NCI-H524 (cell line): ENCODE results near the gene SLC9A7.

Source experiments
- DNase-seq, 2 experiments: peaks; one replicate each; lab custom pipeline; 2025; lab: John Stamatoyannopoulos, UW

The SLC9A7 gene

DNA sequence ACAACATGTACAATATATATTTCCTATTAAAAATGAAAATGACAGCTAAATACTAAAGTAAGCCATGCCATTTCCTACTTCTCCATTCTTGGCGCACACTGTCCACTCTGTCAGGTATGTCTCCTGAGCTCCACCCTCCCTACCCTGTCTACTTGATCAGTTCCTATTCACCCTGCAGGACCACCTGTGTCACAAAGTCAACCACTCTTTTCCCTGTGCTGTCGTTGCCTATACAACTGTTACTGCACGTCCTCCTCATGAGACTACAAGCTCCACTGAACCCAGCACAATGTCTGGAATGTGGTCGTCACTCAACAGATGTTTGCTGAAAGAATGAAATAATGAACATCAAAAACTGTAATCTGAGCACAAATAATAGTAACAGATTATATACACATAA, 54.9 kb downstream of the SLC9A7 start:
- DNase-seq: no peak

DNA sequence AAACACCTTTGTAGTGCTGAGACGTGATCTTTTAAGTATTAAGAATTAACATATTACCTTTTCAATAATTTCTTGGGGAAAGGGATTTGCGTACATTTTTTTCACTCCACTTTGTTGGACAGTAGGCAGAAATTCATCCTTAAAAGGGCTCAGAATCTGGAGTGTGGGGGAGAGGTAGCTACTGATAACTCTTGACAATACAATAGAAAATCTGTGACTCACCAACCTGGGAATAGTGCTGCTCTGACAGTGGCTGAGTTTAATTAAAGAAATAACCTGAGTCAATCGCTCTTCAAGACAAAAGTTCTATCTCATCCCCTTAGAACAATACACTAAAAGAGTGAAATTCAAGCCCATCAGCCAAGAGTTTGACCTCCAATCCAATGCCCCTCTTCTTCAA, 60.2 kb downstream of the SLC9A7 start:
- DNase-seq: no peak

DNA sequence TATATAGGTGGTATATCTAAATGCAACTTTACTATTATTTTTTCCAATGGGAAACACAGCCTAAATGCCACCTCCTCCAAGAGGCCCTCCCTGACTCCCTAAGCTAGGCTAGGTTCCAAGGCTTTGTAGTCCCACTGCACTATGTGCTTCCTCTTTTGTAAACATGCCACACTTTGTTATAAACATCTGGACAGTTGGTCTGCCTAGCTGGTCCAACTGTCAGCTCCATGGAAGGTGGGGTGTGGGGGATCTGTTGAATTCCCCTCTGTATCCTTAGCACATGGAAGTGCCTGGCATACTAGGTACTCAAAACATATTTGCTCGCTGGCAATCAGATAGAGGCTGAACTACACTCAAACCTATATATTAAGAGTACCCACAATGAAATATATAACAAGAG, 63.4 kb downstream of the SLC9A7 start:
- DNase-seq: no peak

DNA sequence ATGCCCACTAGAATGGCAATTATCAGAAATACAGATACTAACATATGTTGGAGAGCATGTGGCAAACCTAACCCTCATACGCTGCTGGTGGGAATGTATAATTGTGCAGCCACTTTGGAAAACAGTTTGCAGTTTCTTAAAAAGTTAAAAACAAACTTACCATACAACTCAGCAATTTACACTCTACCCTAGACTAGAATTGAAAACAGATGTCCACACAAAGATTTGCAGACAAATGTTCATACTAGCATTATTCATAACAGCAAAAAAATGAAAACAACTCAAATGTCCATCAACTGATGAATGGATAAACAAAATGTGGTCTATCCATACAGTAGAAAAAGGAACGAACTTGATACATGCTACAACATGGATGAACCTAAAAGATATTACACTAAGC, 64.4 kb downstream of the SLC9A7 start:
- no peak for DNase-seq

DNA sequence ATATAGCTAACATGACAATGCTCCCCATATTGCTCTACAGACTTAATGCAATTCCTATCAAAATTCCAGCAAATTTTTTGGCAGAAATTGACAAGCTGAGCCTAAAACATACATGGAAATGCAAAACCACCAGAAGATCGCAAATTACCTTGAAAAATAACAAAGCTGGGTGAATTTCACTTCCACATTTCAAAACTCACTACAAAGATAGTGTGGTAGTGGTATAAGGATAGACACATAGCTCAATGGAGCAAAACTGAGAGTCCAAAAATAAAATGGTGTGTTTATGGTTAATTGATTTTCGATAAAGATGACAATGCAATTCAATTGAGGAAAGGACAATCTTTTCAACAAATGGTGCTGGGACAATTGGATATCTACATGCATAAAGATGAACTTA, 65.8 kb downstream of the SLC9A7 start:
- no peak for DNase-seq

DNA sequence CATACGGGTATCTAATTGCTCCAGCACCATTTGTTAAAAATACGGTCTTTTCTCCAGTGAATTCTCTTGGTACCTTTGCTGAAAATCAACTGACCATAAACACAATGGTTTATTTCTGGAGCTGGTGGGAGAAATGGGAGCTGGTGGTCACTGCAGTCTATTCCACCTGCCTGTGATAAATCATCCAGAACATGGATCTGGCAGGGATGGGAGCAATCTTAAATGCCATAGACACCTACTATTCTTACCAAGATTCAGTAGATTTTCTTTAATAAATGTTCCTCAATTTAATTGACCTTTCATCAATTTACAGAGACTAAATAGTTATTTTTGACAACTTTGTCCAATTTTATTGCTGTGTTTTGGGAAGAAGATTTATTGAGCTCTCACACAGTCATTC, 68.1 kb downstream of the SLC9A7 start:
- DNase-seq: no peak

DNA sequence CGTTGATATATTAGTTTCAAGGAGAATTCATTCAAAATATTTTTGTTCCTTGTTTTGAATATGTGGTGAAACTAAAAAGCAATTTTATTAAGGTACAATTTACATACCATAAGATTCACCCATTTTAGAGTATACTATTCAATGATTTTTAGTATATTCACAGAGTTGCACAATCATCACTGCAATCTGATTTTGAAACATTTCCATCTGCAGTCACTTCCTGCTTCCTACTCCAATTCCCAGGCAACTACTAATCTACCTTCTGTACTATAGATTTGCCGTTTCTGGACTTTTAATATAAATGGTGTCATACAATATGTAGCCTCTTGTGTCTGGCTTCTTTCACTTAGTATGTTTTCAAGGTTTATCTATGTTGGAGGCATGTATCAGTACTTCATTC, 71.3 kb downstream of the SLC9A7 start:
- DNase-seq: no peak

DNA sequence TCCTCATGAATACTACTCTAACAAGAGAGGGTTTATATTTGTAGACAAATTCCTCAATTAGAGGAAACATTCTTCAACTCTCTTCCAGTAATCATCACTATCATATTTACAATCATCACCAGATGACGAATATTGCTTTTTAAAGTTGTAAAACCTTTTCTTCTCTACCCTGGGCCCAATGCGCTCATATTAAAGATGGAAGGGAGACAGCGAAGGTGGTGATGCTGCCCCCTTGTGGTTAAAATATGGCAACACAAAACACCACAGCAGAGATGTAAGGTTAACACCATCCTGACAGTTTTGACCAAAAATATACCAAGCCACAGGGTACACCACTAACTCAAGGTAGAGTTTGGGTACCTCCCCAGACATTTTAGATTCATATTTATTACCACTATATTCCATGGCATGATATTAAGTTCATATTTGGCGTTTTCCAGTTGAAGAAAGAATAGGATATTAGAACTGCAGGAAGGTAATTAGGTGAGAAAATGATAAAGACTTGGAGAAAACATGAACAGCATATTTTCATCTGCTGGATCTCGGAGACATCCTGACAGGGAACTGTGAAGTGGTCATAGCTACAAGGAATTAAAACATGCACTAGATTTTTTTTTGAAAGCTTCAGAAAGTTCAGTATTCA, 72.8 kb downstream of the SLC9A7 start:
- DNase-seq: peak in 1 of 2 experiments; percentile 12

DNA sequence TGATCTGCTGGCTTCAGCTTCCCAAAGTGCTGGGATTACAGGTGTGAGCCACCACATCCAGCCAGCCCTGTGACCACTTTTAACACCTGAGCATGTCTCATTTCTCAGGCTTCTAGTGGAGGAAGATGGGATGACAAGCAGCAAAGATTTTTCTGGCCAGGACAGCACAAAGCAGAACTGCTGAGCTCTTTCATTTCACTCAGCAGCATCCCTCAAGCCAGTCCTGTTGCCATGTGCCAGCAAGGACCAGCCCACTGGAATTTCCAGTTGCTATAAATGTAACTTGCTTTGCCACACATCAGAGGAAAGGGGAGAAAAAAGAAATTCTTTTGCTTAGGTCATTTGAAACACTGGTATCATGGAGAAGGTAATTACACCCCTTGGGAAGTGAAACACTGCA, 75.9 kb downstream of the SLC9A7 start:
- DNase-seq: peak in 1 of 2 experiments; percentile 6

DNA sequence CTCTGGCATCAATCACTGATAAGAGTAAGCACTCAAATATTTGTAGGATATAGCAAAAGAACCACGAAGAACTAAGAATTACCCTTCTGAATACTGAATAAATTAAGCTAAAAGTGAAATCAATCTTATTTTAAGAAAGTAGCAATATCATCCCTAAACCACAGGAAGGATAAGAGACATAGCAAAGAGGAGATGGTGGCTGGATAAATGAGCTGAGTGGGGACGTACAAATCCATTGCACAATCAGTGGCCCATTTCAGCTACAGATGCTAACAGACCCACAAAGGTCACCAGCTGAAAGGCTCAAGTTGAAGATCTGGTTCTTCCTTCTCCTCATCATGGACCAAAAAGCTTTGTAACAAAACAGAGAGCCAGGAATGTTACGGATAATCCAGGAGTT, 77.1 kb downstream of the SLC9A7 start:
- DNase-seq: no peak

DNA sequence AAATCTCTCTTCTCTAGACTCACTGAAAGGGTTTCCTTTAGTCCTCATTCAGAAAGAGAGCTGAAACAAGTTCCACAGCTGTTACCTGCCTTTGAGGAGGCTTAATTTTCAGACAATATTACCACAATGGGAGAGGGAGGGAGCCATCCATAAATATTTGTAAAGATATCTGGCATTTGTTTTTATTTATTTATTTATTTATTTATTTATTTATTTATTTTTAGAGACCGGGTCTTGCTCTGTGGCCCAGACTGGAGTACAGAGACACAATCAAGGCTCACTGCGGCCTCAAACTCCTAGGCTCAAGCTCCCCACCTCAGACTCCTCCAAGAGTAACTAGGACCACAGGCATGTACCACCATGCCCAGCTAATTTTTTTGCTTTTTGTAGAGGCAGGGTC, 80.7 kb downstream of the SLC9A7 start:
- no peak for DNase-seq

DNA sequence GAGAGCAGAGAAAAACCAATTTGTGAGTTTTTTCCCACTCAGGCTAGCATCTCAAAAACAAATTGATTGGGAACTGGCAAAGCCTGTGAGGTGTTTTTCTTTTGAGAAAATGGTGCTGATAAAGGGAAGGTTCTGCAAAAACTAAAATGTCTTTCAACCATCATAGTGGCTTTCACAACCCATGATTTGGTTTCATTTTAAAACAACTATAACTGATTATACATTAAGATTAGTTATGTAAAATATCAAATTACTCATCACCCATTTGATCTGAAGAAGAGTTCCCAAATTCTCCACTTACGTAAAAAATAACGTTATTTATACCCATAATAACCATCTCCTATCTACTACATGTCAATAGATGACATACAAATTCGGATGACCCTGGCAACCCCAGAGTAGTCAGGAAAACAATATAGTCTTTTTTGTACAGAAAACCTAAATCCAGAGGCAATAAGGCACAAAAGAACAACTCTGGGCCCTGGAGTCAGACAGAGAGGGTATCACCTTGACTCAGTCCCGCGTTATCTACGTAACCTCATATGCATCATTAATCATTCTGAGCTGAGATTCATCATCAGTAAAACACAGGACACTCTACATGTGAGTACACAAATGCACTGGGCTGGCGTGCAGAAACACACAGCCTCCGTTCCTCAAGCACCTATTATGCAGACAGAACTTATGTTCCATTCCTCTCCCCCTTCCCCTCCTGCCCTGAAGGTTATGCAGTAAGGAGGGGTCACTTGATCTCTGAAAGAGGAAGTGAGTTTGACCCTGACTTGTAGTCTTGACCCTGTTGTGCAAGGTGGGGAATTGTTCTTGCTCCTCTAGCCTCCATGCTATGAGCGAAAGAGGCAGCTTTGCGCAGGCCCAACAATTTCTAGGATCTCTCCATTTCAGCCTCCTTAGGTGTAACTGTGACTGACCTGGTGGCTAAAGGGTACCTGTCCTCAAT, 82.2 kb downstream of the SLC9A7 start:
- no peak for DNase-seq

DNA sequence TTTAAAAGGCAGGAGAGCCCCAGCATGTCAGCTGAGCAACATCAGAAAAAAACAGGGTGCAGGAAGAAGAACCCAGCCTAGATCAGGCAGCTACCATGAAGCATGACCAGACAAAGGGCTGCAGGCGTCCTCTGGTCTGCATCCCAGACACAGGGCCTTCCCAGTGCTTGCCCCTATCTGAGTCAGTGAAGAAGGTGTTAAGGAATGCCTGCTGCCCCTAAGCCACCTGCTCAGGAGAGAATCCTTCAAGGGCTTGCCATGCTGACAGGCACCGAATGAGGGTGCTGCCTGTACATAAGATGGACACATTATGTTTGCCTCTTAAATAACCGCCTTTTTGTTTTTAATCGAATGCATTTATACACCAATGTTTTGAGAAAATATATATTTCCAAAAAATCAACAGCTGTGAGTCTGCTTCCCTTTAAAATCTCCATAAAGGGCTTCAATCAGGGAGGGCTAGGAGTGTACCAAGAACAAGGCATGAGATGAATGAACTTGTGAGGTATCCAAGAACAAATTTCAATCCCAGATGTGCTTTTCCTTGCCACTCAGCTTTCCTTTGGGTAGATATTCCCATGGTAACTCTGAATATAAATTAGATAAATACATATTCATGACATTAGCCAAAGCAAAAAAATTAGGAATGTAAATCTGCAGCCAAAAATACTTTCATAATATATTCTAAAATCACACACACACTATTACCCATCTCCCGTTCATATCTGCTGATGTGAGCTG, 85.1 kb downstream of the SLC9A7 start:
- DNase-seq: no peak

DNA sequence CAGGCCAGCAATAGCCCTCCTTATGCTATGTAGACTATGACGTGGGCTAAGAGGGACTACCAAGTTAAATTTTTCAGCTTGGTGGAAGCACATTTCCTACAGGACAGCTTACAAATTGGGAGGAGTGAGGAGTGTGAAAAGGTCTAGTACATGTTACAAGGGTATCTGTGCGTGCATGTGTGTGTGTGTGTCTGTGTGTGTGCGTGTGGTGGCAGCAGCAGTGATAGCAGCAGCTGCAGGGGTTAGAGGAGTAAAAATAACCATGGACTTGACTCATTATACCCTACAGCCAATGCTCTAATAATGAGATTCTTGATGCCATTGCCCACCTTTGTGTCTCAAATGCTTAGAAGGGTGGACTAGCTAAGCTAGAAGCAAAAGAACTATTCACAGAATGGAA, 88.6 kb downstream of the SLC9A7 start:
- DNase-seq: no peak

DNA sequence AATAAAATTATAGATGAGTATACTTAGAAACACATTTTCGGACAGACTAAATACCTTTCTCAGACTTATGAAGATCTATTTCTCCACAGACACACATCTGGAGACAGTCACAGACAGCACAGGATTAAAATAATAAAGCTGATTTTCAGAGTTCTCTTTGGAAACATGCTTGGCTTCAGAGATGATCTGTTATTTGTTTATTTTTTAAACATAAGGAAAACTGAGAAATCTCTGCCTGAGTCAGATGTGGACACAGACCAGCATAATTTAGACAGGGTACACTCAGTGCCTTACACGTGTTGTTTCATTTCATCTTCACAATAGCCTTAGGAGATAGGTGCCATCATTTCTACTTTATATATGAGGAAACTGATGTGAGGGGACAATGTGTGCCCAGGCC, 92.1 kb downstream of the SLC9A7 start:
- no peak for DNase-seq

DNA sequence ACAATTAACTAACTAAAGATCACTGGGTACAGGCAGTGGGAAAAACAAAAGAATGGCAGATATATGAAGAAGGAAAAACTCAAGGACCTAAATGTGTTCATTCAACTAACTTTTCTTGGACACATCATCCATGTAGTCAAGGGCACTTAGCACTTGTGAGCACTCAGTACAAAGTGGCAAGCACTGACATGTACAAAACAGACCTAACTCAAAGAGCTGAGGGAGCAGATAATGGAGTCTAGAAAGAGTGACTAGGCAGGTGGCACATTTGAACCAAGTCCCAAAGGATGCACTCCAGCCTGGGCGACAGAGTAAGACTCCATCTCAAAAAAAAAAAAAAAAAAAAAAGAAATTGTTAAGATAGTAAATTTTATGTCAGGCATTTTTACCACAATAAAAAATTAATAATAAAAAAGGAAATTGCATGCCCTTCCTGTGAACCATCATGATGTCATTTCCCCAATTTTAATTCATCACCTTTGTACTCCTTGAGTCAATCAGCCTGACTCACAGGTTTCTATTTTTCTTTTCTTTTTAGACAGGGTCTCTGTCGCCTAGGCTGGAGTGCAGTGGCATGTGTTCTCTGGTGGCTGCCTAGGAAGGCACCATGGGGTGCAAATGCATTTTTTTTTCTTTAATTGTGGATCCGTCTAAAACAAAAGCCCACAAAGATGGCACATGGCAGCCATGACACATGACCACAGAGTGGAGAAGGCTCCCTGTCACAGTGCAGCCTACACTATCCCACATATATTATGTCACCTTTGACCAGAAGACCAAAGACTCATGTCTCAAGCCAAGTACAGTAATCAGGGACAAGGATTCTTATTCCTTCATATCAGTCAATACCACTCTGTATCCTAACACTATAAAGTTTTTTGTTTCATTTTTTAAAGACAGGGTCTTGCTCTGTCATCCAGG, 93.4 kb downstream of the SLC9A7 start:
- DNase-seq: no peak

DNA sequence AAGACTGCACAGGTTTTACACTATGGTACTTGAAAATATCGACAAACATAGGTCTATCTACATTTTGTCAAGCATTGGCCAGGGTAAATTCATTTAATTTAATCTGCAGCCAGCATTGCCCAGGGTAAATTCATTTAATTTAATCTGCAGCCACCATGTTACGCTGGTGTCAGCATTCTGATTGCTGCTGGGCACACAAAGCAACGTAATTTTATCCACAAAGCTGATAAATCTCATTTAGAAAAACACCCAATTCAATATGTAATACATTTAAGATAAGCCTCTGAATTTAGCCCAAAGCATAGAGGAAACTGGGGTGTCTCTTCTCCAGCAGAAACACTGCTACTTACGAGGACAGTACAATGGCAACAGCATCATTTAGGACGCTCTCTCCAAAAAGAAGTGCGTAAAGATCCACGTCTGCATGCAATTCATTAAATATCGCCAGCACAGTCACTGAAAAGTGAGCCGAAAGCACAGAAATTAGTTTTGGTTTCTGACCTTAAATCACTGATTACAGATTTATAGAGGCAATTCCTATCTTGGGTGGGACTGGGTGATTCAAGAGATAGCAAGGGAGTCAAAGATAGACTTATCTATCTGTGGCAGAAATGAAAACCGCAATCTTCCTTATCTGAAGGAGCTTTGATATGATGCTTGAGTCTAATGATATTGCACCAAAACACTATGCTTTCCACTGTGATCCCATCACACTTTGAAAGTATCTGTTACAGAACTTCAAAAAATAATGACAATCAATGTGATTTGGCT, 96.5 kb downstream of the SLC9A7 start:
- DNase-seq: no peak

DNA sequence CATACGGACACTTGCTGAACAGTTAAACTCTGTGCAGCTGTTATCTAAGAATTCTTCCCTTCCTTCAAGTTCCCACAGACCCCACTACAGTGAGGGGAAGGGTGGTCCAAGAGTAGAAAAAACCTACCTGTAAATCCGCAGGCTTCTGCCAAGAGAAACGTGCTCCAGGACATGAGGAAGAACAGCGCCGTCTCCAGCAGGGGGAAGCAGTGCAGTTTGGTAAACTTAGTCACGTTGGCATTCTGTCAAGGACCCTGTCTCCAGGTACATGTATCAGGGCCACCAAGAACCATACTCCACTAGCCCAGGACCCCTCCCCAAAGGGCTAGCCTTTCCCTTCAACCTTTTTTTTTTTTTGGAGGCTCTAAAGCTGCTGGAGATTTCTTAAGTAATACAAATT, 105.4 kb downstream of the SLC9A7 start:
- DNase-seq: peak in 1 of 2 experiments; percentile 45

DNA sequence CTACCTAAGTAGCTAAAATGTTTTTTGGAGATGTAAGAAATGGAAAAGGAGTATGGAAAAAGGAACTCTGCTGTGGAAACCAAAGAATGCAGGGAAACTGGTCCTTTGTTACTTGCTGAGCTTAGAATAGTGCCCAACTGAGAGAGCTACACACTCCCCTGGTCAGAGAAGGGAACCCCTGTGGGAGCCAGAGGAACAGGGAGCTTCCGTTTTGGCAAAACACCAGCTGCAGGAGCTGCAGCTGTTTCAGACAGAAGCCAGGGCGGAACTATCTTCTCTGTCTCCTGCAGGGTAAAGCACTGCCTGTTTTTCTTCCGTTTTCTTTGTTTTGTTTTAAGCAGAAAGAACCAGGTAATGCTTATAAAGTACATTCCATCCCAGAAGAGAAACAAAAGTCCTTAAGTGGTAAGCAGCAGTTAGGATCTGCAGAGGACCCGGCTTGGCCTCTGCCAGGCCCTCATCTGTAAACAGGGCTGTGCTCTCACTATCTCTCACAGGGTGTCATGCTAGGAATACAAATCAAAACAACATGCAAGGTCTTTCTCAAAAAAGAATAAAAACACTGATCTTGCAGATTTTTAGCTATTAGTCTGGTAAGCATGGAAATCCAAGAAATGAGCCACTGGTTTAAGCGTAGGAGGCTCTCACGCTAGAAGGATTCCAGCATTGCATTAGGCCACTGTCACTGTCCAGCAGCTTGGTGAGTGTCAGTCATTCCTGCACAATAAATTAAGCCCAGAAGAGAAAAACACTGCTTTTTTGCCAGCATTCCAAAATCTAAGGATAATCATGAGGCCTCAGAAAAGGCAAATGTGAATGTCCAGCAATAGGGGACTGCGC, 109.3 kb downstream of the SLC9A7 start:
- no peak for DNase-seq

DNA sequence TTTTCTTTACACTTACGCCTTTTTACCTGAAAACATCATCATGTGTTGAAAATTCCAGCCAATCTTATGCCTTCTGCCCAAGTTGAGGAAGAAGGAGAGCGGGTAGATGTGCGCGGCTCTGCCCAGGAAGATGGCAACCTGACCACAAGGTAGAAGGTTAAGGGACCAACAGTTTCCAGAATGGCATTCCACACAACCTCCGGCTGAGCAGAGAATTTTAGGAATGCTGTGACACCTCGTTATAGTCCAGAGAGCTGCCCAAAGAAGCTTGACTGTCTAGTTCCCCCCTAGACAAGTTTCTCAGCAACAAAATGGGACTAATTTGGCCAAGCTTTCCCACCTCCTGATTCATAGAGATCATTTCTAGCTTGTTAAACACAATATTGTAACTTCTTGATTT, 110.3 kb downstream of the SLC9A7 start:
- no peak for DNase-seq
